IPS-18a (cell line): ENCODE results near the gene PCDH7.

Experiments
- H3K27ac ChIP-seq: one replicate; pipeline ENCODE4 v1.5.1; 2013; ENCODE audit warnings: low read length
- H3K27me3 ChIP-seq: one replicate; pipeline ENCODE4 v1.6.1; 2013; ENCODE audit warnings: mild to moderate bottlenecking, low read length; ENCODE audit not compliant: control insufficient read depth, insufficient read depth
- H3K36me3 ChIP-seq: one replicate; pipeline ENCODE4 v1.6.1; 2013; ENCODE audit warnings: low read depth, low read length; ENCODE audit not compliant: control insufficient read depth
- H3K4me1 ChIP-seq: one replicate; pipeline ENCODE4 v1.6.1; 2013; ENCODE audit warnings: low read depth, low read length; ENCODE audit not compliant: control insufficient read depth
- H3K4me3 ChIP-seq: one replicate; pipeline ENCODE4 v1.5.1; 2013; ENCODE audit warnings: low read length
- H3K9ac ChIP-seq: one replicate; pipeline ENCODE4 v1.6.1; 2013; ENCODE audit warnings: mild to moderate bottlenecking, low read length, moderate library complexity
- H3K9me3 ChIP-seq: one replicate; pipeline ENCODE4 v1.6.1; 2013; ENCODE audit warnings: low read depth, low read length; ENCODE audit not compliant: control insufficient read depth

The PCDH7 gene

GRCh38 chr4:30728311-30728710 is 8.1 kb downstream of the PCDH7 start:
- Histone ChIP-seq H3K27me3 (peaks cover 17% of the 10 kb centered on the region), H3K9ac (no peak overlapping the region), H3K4me3 (no peak overlapping the region), H3K9me3 (no peaks in the 10 kb centered on the region), H3K36me3 (no peaks in the 10 kb centered on the region), H3K4me1 (peaks cover 3% of the 10 kb centered on the region), H3K27ac (no peak overlapping the region)

- Histone ChIP-seq H3K4me3 (no peak overlapping the region), H3K27ac (no peak overlapping the region), H3K36me3 (no peaks in the 10 kb centered on the region), H3K27me3 (no peaks in the 10 kb centered on the region), H3K9ac (no peak overlapping the region), H3K4me1 (no peaks in the 10 kb centered on the region), H3K9me3 (no peaks in the 10 kb centered on the region)
These were observed 23.7 kb downstream of the PCDH7 start for GRCh38 chr4:30743897-30744296.

GRCh38 chr4:30744386-30744785 is 24.2 kb downstream of the PCDH7 start:
- no peak overlapping the region for H3K9ac ChIP-seq
- H3K4me1 ChIP-seq: no peaks in the 10 kb centered on the region
- no peaks in the 10 kb centered on the region for H3K9me3 ChIP-seq
- no peaks in the 10 kb centered on the region for H3K36me3 ChIP-seq
- H3K4me3 ChIP-seq: no peak overlapping the region
- H3K27me3 ChIP-seq: no peaks in the 10 kb centered on the region
- no peak overlapping the region for H3K27ac ChIP-seq

- no peak overlapping the region for H3K9ac ChIP-seq
- H3K4me3 ChIP-seq: no peak overlapping the region
- H3K9me3 ChIP-seq: no peaks in the 10 kb centered on the region
- H3K36me3 ChIP-seq: no peaks in the 10 kb centered on the region
- no peaks in the 10 kb centered on the region for H3K4me1 ChIP-seq
- H3K27ac ChIP-seq: no peak overlapping the region
- no peaks in the 10 kb centered on the region for H3K27me3 ChIP-seq
These were observed 24.9 kb downstream of the PCDH7 start for GRCh38 chr4:30744957-30745640.

GRCh38 chr4:30746735-30747134 is 26.6 kb downstream of the PCDH7 start:
- H3K27me3 ChIP-seq: no peaks in the 10 kb centered on the region

GRCh38 chr4:30753316-30753715 is 33.1 kb downstream of the PCDH7 start:
- Histone ChIP-seq H3K9ac (no peak overlapping the region), H3K36me3 (no peaks in the 10 kb centered on the region), H3K4me1 (no peaks in the 10 kb centered on the region), H3K9me3 (no peaks in the 10 kb centered on the region), H3K27ac (no peak overlapping the region), H3K27me3 (no peaks in the 10 kb centered on the region), H3K4me3 (no peak overlapping the region)

More at GRCh38 chr4:30746735-30747134, 26.6 kb downstream of the PCDH7 start:
- H3K27ac ChIP-seq: no peak overlapping the region
- H3K9ac ChIP-seq: no peak overlapping the region
- H3K36me3 ChIP-seq: no peaks in the 10 kb centered on the region
- H3K4me3 ChIP-seq: no peak overlapping the region
- H3K4me1 ChIP-seq: no peaks in the 10 kb centered on the region
- H3K9me3 ChIP-seq: no peaks in the 10 kb centered on the region

GRCh38 chr4:30754021-30754420 is 33.9 kb downstream of the PCDH7 start:
- Histone ChIP-seq H3K9ac (no peak overlapping the region), H3K4me1 (no peaks in the 10 kb centered on the region)

GRCh38 chr4:30755346-30755745 is 35.2 kb downstream of the PCDH7 start:
- Histone ChIP-seq H3K27me3 (no peaks in the 10 kb centered on the region), H3K27ac (no peak overlapping the region), H3K9me3 (no peaks in the 10 kb centered on the region), H3K9ac (no peak overlapping the region), H3K36me3 (no peaks in the 10 kb centered on the region), H3K4me1 (no peaks in the 10 kb centered on the region), H3K4me3 (no peak overlapping the region)

More at GRCh38 chr4:30754021-30754420, 33.9 kb downstream of the PCDH7 start:
- Histone ChIP-seq H3K36me3 (no peaks in the 10 kb centered on the region), H3K27ac (no peak overlapping the region), H3K27me3 (no peaks in the 10 kb centered on the region), H3K9me3 (no peaks in the 10 kb centered on the region), H3K4me3 (no peak overlapping the region)

GRCh38 chr4:30756553-30756952 is 36.4 kb downstream of the PCDH7 start:
- Histone ChIP-seq H3K4me1 (no peaks in the 10 kb centered on the region), H3K36me3 (no peaks in the 10 kb centered on the region), H3K9ac (no peak overlapping the region), H3K4me3 (no peak overlapping the region), H3K9me3 (no peaks in the 10 kb centered on the region), H3K27me3 (no peaks in the 10 kb centered on the region), H3K27ac (no peak overlapping the region)

GRCh38 chr4:30757357-30757756 is 37.2 kb downstream of the PCDH7 start:
- Histone ChIP-seq H3K9me3 (no peaks in the 10 kb centered on the region), H3K9ac (no peak overlapping the region), H3K36me3 (no peaks in the 10 kb centered on the region), H3K27ac (no peak overlapping the region), H3K27me3 (no peaks in the 10 kb centered on the region), H3K4me3 (no peak overlapping the region), H3K4me1 (no peaks in the 10 kb centered on the region)

GRCh38 chr4:30760551-30760950 is 40.4 kb downstream of the PCDH7 start:
- H3K36me3 ChIP-seq: no peaks in the 10 kb centered on the region
- no peaks in the 10 kb centered on the region for H3K9me3 ChIP-seq
- H3K27ac ChIP-seq: no peak overlapping the region
- no peaks in the 10 kb centered on the region for H3K27me3 ChIP-seq
- no peak overlapping the region for H3K4me3 ChIP-seq
- H3K9ac ChIP-seq: no peak overlapping the region
- H3K4me1 ChIP-seq: no peaks in the 10 kb centered on the region

- H3K27ac ChIP-seq: no peak overlapping the region
- peaks cover 3% of the 10 kb centered on the region for H3K4me1 ChIP-seq
- H3K9me3 ChIP-seq: no peaks in the 10 kb centered on the region
- no peaks in the 10 kb centered on the region for H3K36me3 ChIP-seq
- H3K27me3 ChIP-seq: no peaks in the 10 kb centered on the region
- no peak overlapping the region for H3K4me3 ChIP-seq
- no peak overlapping the region for H3K9ac ChIP-seq
These were observed 43.2 kb downstream of the PCDH7 start for GRCh38 chr4:30763321-30763727.
